Measurements from ENCODE around the gene RIPK4.

GRCh38 chr21:41808846-41809245, 42.0 kb upstream of the RIPK4 start:
- TF ChIP-seq, protein P1, sequence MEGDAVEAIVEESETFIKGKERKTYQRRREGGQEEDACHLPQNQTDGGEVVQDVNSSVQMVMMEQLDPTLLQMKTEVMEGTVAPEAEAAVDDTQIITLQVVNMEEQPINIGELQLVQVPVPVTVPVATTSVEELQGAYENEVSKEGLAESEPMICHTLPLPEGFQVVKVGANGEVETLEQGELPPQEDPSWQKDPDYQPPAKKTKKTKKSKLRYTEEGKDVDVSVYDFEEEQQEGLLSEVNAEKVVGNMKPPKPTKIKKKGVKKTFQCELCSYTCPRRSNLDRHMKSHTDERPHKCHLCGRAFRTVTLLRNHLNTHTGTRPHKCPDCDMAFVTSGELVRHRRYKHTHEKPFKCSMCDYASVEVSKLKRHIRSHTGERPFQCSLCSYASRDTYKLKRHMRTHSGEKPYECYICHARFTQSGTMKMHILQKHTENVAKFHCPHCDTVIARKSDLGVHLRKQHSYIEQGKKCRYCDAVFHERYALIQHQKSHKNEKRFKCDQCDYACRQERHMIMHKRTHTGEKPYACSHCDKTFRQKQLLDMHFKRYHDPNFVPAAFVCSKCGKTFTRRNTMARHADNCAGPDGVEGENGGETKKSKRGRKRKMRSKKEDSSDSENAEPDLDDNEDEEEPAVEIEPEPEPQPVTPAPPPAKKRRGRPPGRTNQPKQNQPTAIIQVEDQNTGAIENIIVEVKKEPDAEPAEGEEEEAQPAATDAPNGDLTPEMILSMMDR (conservative IDR thresholded peaks at IDR 0.05), result no peak
- TF ChIP-seq ZFX (IDR thresholded peaks at IDR 0.05), result no peak
